NOMO-1 treated with dmso at 0.1 percent for 144 hours (cell line): Measurements from ENCODE around the gene AGXT.

Source experiments
- DNase-seq: peaks from one replicate; lab custom pipeline; 2025; ENCODE audit not compliant: unreplicated experiment; lab: John Stamatoyannopoulos, UW

Gene AGXT

GRCh38 chr2:240896871-240897692 lies 28.5 kb downstream of the AGXT start:
- no peak for DNase-seq

- DNase-seq, result no peak
These were observed 29.6 kb downstream of the AGXT start for GRCh38 chr2:240898108-240898730.

GRCh38 chr2:240898731-240899467 lies 30.3 kb downstream of the AGXT start:
- DNase-seq, result no peak

- no peak for DNase-seq
These were observed 30.8 kb downstream of the AGXT start for GRCh38 chr2:240899468-240899865.

GRCh38 chr2:240900141-240900860 lies 31.7 kb downstream of the AGXT start:
- DNase-seq, result no peak

- no peak for DNase-seq
These were observed 33.5 kb downstream of the AGXT start for GRCh38 chr2:240901986-240902614.

- DNase-seq, result no peak
These were observed 34.0 kb downstream of the AGXT start for GRCh38 chr2:240902615-240903041.

GRCh38 chr2:240903191-240904060 lies 34.8 kb downstream of the AGXT start:
- no peak for DNase-seq

GRCh38 chr2:240904216-240905175 lies 35.9 kb downstream of the AGXT start:
- DNase-seq, result no peak

- no peak for DNase-seq
These were observed 36.7 kb downstream of the AGXT start for GRCh38 chr2:240905176-240905781.

- no peak for DNase-seq
These were observed 37.7 kb downstream of the AGXT start, which contains the start of gene CROCC2 for GRCh38 chr2:240906141-240906910. TSS of gene CROCC2 (plus strand) at chr2:240906336. CDS start at chr2:240906514, 178 bp downstream.

- DNase-seq, result no peak
These were observed 38.4 kb downstream of the AGXT start for GRCh38 chr2:240906911-240907590.

GRCh38 chr2:240909216-240909974 lies 40.8 kb downstream of the AGXT start:
- DNase-seq, result no peak

GRCh38 chr2:240911641-240912265 lies 43.1 kb downstream of the AGXT start:
- no peak for DNase-seq
